DMS79 (cell line): Measurements from ENCODE around the gene LONRF2.

Experiments used
- DNase-seq: peaks from one replicate; lab custom pipeline; 2025; lab: John Stamatoyannopoulos, UW

Gene LONRF2

DNA sequence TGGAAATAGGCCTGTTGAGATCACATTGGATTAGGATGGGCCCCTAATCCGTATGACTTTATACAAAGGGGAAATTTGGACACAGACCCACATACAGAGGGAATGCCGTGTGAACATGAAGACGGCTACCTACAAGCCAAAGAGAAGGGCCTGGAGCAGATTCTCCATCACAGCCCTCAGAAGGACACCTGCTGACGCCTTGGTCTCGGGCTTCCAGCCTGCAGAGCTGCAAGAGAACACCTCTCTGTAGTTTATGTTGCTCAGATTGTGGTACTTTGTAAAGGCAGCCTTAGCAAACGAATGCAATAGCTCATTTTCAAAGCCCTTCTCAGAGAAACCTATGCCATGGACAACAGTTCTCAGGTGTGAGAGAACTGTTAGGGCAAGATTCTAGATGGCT, 86.1 kb downstream of the LONRF2 start:
- no peak for DNase-seq

DNA sequence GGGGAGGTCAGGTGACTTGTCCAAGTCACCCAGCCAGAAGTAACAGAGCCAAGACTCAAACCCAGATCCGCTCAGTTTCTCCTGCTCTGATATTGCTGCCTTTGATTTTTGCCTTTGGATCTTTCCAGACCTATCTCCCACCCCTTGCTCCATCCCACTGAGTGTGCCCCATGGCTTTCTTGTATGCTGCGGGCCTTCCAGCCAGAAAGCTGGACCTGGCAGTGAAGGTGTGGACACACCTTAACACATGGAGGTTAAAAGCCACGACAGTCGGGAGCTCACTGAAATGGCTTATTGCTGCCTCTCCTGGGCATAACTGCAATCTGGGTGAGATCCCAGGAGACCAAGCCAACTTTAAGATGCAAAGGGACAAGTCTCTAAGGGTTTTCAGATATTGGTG, 86.7 kb downstream of the LONRF2 start:
- DNase-seq, result no peak

- DNase-seq, result no peak
Observed at GRCh38 chr2:100235098-100235497, 87.2 kb downstream of the LONRF2 start.

DNA sequence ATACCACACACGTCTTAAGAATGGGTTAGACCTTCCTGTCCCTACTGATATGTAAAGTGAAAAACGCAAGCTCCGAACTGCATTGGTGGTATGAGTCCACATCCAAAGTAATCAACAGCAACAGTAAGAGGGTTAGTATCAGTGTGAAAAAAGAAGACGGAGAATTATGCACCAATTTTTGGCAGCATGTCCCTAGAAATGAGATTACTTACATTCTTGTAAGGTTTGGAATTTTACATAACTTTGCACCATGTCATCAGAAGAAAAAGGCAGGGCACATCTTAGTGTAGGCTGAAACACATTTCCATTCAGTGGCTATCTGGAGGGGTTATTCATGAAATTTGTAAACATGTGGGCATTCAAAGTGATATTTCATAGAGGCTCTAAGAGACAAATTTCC, 88.2 kb downstream of the LONRF2 start:
- DNase-seq, result no peak

- DNase-seq, result no peak
Observed at GRCh38 chr2:100233061-100233460, 89.2 kb downstream of the LONRF2 start.

DNA sequence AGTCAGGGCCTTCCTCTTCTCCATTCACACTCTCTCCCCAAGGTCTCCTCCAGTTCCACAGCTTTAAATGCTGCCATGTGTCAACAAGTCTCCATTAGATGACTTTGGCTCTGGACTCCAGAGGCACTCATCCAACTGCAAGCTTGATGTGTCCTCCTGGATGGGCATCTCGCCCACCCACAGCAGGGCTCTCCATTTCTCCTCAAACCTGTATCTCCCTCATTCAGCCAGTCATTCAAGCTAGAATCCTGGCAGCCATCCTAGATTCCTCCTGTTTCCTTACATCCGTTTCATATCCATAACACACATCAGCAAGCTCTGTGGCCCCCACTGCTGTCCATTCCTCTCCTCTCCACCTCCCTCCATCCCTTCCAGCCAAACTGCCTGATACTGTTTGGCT, 91.5 kb downstream of the LONRF2 start:
- DNase-seq, result no peak

DNA sequence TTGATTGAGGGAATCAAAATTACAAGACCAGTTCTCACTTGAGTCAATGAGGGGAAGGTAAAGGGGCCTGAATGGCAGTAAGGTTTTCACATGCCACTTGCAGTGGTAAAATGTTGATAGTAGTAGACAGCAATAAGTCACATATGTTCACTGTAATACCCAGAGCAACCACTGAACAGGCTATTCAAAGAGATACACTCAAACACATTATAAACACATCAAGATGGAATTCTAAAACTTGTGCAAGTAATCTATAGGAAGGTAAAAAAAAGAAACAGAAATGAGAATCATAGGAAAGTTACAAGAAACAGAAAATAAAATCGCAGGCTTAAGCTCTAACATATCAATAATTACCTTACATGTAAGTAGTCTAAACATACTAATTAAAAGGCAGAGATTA, 93.3 kb downstream of the LONRF2 start:
- DNase-seq, result no peak

DNA sequence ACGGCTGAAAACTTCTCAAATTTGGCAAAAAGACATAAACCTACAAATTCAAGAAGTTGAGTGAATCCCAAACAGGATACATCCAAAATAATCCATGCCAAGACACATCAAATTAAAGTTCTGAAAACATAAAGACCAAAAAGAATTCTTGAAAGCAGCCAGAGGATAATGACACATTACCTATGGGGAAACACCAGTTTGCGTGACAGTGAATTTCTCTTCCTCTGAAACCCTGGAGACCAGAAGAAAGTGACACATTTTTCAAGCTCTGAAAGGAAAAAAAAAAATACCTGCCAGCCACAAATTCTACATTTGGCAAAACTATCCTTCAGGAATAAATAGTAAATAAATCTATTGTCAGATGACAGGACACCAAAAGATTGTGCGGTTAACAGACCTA, 93.9 kb downstream of the LONRF2 start:
- DNase-seq, result no peak

DNA sequence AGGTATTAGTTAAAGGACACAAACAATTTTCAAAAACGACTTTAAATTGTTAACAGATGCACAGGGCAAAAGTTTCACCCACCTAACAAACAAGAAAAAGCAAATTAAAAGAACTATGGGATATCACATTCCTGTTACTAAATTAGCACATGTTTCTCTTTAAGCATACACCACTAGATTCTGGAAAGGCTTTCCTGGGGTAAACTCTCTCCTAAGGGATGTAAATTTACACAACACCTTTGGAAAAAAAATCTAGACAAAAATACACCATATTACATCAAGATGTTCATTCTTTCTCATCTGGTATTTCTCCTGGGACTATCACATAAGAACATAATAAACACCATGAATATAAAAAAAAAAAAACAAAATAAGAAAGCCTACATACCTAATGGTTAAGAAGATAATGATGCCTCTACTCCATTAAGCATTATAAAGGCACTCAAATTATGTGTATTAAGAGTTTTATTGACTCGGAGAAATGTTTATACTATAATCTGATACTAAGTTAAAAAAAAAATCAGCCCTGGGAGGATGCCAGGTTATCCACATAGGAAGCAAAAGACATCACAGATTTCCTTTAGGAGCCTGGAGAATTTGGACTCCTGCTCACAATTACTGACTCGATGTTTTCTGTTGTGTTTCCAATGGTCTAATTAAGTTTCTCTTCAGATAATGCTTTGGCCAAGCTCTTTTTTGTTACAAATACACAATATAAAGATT, 97.2 kb downstream of the LONRF2 start:
- DNase-seq, result no peak

GRCh38 chr2:100223502-100223901, 98.8 kb downstream of the LONRF2 start:
- no peak for DNase-seq
